GM19328 (cell line): Measurements from ENCODE around the gene SORL1.
"Not testable (repeated sequence)": the region's sequence is repeated elsewhere in the genome, so short reads cannot be mapped to it uniquely, and the experiment has no call there.

Experiments
- ATAC-seq: cut with Tn5 transposase; IDR thresholded peaks from one replicate; pipeline ENCODE4 v1.9.1; 2021; ENCODE audit warnings: mild to moderate bottlenecking, moderate library complexity; ENCODE audit not compliant: unreplicated experiment

SORL1 gene

DNA sequence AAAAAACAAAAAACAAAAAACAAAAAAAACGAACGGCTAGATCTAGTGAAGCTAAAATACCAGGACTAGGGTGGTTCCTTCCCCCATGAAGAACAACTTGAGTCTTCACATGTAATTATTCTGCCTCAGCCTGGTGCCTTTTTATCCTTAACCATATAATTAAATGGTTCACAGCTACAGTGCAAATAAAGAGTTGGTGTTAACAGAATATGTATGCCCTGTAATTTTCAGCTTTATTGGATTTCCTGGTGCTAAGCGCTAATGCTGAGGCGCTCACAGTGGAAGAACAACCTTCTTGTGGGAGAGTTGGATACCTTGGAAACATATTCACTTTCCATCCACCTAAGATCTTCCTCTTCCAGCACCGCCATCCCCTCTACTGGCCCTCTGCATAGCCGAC lies 159.1 kb downstream of the SORL1 start:
- ATAC-seq: no peak

DNA sequence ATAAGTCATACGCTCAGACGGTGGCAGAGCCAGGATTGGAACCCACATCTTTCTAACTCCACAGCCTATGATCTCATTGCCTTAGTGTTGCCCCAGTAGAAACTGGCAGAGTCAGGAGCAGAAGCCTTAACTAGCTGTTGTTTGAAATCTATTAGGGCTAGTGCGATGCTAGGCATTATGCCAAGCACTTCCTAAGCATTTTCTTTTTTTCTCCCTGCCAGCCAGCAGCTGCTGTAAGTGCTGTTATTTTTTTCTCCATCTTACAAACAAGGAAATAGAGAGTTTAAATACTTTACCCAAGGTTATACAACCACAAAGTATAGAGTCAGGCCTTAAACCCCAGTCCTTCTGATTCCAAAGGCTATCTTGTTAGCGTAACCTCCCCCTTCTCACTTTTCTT lies 161.6 kb downstream of the SORL1 start:
- ATAC-seq: no peak

DNA sequence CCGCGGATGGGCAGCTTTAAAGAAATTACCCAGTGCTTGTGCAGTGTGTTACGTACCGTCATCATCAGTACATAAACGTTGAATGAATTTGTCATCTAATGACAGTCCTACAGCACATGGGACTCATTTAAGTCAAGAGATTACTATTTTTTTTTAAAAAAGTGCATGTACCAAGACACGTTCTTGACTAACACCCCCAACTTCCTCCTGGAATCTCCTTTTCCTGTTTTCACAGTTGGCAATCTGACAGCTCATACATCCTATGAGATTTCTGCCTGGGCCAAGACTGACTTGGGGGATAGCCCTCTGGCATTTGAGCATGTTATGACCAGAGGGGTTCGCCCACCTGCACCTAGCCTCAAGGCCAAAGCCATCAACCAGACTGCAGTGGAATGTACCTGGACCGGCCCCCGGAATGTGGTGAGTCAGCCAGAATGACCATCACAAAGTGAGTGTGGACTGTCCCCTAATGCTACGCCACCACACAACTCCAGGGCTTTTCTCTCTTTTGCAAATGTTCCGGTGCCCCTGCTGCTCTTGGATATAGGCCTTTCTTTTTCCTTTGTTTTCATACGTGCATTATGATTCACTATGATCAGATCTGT lies 162.6 kb downstream of the SORL1 start:
- ATAC-seq: no peak

DNA sequence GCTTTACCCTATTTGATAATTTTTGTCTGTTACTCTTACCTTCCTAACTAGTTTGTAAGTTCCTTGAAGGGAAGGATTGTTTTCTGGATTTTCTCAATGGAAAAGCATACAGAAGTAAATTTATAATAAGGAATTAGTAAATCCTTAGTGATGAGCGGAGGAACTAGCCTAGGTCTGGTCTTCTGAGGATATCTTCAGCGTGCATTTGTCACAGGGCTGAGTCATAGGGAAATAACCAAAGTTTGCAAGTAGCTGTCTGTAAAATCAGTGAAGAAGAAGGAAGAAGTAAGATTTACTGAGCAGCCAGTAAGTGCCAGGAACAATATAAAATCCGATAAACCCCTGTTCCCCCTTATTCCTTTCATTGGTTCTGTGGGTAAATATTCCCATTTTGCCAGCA lies 163.4 kb downstream of the SORL1 start:
- ATAC-seq: no peak

DNA sequence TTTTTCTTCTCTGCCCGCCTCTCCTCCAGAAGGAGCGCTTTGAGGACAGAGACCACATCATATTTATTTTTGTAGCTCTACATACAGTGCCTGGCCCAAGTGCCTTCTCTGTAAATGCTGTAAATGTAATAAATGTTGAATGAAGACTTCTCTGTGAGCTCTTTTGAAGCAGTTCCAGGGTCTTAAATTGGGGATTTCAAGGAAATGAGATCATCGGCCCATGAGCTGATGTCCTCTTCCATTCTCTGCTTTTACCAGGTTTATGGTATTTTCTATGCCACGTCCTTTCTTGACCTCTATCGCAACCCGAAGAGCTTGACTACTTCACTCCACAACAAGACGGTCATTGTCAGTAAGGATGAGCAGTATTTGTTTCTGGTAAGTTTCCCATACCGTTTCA lies 166.4 kb downstream of the SORL1 start:
- ATAC-seq: no peak

DNA sequence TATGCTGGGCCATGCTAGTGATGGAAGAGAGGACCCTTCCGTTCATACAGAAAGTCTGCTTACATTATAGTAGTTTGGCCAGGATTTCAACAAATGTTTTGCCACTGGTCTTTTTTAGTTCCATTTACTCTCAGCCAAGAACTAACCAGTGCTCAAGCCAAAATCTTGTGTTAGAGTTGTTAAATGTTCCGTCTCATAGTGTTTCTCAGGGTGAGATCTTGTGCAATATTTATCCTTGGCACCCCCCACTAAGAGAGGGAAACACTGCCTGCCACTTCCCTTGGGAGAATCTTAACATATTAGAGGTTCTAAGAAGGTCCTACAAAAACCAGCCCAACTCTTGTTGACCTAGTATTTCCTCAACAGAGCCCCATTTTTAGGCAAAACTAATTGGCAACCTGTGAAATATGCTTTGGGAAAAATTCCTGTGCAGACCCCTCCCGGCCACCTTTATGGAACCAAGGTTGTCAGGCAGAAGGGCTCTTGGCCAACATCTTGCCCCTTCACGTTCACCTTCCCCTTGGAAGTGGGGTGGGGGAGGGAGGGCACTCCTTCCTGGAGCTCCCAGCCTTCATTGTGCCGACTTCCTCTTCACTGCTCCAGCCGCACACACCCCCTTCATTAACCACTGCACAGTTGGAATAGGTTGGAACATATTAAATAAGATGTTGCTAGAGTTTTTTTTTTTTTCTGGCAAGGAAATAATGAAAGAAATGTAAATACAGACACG lies 173.8 kb downstream of the SORL1 start:
- no peak for ATAC-seq

DNA sequence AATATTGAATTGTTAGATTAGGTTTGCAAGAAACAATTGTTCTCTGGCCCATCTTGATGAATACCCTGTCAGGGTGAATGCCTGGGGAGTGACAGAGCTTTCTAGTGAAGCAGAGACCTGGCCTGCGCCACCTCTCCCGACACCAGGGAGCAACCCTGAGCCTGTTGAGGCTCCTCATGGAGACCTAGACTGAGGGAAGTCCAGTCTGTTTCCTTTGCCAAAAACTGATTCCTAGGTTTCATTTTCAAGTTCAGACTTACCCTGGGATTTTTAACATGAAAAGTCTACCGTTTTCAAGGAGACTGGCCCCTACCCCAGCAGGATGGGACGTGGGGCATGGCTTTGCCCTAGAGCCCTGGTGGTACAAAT lies 174.4 kb downstream of the SORL1 start:
- ATAC-seq: no peak

DNA sequence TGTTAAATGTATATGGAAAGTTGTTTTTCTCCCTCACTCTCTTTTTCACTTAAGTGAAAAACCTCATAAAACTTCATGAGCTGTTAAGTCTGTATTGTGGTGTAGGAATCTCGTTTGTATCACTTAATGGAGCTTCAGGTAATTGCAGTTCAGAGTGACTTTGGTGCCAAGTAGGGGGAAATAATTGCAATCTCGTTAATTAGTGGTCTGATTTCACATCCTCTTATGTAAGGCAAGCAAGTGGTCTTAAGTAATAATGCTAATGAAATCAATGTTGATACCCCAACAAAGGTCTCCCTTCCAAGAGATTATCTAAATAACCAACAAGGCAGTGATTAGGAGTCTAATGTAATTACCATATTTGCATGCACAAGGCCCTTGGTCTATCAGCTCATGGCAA lies 174.9 kb downstream of the SORL1 start:
- ATAC-seq: no peak

DNA sequence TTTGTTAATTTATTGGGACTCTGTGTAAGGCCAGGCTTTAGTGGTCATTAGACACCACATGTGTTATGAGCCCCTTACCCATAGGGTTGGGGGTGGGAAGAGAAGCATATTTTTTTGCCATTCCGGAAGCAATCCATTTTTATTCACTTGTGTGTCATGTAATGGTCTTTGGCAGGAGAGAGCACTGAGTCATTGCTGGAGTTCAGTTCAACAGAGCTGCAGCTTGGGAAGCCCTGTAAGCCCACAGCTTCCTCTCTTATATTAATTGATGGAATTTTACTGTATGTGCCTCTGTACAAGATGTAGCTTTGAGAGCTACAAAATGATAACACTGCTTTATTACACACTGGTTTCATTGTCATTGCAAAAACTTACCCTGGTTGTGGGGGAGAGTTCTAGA lies 177.9 kb downstream of the SORL1 start:
- no peak for ATAC-seq

DNA sequence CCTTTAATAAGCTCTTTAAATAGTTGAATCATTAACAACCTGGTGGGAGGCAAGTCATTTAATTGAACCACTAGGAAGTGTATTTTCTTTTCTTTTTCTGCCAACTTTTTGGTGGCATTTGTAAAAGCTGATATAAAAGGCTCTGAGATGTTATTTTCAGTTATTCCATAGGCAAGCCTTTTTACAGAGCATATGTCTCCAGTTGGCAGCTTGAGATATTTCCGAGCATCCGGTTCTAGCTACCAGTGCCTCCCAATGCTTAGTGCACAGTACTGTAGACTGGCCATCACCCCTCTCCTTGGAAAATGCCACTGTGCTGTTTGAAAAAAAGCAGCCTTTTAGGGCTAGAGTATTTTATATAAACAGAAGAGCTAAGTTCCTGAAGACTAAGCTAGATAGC lies 179.3 kb downstream of the SORL1 start:
- no peak for ATAC-seq

DNA sequence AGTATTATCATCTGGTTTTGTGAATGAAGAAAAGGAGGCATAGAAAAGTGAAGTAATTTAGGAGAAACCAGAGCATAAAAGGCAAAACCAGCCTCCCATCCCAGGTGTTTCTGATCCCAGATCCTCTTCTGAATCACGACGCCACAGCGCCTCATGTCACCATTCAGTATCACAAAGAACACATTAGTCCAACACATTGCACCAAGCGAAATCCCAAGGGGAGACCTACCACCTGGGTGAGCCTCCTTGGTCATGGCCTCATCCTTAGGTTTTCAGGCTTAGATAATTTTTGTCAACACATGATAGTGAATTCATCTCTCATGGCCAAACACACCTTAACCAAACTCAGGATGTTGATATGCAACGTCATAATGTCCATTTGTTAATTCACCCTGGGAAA lies 182.2 kb downstream of the SORL1 start:
- ATAC-seq: no peak

DNA sequence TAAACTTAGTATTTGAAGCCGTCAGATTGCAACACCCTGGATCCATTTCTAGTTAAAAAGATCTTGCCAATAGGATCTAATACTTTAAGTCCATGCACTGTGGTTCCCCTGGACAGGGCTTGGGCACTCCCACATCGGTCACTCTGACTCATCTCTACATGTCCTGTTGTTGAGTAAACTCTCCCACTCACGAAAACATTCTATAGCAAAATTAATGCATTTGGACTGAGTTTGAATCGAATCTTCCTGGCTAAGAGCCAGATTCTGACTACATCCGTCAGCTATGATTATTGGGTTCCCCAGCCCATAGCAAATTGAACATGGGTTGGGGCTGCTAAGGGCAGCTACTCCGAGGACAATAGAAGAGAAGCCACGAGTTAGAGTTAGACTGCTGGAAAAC lies 182.8 kb downstream of the SORL1 start:
- no peak for ATAC-seq

DNA sequence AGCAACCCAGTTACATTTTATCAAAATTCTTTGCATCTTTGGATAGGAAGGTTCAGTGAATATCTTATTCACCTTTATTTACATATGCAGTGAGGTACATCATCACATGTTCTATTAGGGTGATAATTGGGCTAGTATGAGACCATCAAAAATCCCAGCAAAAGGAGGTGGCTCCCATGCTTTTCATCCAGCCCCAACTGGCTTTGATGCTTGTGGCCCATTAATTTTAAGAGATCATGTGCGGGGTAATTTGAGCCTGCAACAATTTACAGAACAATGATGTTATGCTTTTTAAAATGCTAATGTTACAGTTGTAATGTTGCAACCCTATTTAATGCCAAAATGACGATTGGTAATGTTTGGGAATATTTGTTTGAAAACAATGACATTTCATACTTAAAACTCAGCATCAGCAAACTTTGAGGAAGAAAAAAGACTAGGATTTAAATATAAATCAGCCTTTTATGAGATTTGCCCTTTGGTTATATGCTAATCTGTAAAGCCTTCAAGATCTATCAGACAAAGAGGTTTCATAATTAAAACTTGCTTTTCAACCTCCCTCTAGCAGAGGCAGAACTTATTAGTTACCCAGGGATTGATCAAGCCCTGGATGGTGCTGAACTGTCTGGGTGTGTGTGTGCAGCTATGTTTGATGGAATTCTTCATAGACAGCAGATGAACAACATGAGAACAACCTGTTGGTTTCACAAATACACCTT lies 184.1 kb downstream of the SORL1 start:
- ATAC-seq: no peak

DNA sequence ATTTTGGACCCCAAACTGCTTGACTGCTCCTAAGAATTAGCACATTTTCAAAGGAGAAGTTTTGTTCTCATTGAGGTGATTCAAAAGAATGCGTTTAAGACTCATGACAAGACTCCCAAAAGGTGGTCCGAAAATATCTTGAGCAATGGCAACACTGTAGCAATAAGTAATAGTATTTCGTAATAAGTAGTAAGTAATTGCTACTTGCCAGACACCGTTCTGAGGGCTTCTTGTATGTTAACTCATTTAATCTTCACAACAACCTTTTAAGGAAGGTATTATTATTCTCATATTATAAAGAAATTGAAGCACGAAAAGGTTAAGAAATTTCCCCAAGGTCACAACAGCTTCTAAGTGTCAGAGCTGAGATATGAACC lies 184.7 kb downstream of the SORL1 start:
- ATAC-seq: no peak

DNA sequence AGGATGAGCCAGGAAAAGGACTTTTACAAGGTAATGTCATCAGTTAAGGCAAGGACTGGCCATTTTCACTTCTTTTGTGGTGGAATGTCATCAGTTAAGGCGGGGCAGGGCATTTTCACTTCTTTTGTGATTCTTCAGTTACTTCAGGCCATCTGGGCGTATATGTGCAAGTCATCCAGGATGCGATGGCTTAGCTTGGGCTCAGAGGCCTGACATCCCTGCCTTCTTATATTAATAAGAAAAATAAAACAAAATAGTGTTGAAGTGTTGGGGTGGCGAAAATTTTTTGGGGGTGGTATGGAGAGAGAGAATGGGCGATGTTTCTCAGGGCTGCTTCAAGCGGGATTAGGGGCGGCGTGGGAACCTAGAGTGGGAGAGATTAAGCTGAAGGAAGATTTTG lies 185.5 kb downstream of the SORL1 start:
- ATAC-seq: not testable (repeated sequence)

DNA sequence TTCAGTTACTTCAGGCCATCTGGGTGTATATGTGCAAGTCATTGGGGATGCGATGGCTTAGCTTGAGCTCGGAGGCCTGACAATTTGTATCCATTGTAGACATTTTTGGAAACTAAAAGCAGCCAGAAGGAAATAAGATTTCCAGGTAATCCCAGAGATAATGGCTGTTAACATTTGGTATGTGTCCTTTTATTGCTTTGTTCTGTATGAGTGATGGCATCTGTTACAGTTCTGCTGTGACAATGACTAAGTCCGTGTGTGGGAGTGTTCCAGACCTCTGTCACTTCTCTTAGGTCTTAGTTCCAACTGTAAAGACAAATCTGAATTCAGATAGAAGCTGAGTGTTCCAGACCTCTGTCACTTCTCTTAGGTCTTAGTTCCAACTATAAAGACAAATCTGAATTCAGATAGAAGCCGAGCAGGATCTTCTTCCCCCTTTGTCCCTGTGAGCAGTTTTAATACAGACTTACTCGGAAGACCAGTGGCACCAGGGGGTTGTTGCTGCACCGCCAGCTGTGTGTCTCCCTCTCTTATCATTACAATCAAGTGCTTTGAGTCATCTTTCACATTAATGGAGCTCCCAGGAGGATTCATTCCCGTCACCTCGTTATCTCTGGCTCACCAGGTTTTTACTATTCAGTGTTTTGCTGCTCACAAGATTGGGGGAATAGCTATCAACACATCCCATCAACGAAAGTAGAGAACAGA lies 191.5 kb downstream of the SORL1 start:
- no peak for ATAC-seq

DNA sequence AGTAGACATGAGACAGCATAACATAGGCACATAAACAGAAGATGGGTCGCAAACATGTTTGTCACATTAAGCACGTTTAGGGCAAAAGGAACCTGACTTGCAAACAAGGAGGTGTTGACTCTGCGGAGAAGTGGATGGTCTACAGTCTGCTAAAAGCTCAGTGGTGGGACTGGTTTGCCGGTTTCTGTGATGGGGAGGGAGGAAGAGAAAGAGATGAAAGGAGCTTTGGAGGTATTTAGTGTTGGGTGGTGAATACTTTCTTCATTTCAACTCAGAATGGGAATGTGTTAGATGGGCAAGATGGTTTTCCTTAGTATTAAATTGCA lies 192.0 kb downstream of the SORL1 start:
- no peak for ATAC-seq

DNA sequence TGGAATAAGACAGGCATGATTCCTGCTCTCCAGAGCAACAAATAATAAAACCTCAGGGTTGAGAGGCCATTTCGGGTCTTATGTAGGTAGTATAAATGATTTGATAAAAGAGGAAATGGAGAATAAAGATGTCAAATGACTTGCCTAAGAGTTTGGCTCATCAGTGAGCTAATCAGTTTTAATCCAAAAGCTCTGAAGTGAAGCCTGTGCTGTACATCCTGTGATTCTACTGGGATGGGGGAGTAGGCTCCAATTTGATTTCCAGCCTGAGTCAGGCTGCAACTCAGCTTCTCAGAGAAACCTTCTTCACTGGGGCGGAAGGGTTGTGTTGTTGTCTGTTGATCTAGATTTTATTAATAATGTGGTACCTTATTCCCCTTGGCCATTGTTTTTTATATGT lies 192.9 kb downstream of the SORL1 start:
- ATAC-seq: no peak

DNA sequence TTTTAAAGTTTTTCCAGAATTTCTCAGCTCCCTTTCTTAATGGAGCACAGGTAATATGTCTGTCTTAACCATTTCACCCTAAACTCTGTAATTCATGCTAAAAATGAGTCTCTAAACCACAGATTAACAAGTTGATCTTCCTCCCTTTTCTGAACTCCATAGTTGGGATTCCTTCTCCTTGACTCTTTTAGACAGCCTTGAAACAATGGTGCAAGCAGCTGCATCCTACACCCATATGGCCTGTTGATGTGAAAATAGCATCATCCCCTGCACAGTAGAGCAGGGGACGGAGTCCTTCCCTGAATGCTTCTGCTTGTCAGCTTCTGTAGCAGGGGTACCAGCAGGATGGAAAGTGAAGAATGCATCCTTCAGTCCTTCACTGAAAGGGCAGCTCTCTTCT lies 193.5 kb downstream of the SORL1 start:
- no peak for ATAC-seq

DNA sequence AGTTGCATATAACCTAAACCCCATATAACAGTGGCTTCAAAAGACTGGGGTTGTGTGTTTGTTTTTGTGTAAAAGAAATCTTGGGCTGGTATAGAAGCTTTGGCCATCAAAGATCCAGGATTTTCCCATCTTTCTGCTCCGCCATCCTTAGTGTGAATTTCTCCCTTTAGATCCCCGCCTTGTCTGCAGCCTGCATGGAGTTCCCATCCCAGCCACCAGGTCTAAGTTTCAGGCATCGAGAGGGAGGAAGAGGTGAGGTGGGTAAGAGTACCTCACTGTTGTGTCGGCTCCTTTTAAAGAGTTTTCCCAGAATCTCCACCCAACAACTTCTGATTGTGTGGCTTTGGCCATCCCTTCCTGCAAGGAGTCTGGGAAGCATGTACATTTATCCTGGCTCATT lies 196.2 kb downstream of the SORL1 start:
- ATAC-seq: no peak

DNA sequence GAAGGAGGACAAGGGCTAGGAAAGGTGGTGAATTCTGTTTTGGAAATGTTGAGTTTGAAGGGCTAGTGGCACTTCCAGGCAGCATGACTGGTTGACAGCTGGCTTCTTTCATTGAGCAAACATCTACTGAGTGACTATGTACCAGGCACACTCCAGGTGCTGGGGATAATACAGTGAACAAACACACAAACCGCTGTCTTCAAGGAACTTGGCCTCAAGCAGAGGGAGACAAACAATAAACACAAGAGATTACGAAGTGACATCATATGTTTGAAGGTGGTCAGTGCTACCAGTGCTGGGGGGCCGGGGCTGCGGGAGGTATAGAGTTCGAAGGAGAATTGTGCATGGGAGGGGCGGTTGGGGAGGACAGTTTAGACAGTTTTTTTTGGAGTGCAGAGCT lies 197.7 kb downstream of the SORL1 start:
- no peak for ATAC-seq
